Natural killer cell treated with Interleukin-12 subunit alpha and Interleukin-12 subunit beta and Interleukin-15 and Interleukin-18, amount 100 ng/mL, for 72 hours (primary cell): ENCODE measurements around the gene ATP8A2. TPM values are rescaled to one million over a fixed set of nuclear protein-coding genes. Genes with fewer than 3 reads are reported as not detected.
A peak's percentile ranks its signal among the peaks of the same experiment; 100 is the strongest.
"Not testable (repeated sequence)": the region's sequence is repeated elsewhere in the genome, so short reads cannot be mapped to it uniquely, and the experiment has no call there.

ENCODE experiments used
- ATAC-seq, 2 donors: fragments of 150-1000 bp; cut with Tn5 transposase in 1 of 2; sonication (Bioruptor Pico), chemical (Tn5 transposase) in 1 of 2; 2 replicates each; pipeline ENCODE4 v1.10.0; 2021
- DNase-seq: peaks from one replicate; pipeline ENCODE4 v3.0.0; 2022; ENCODE audit warnings: low spot score
- H3K27ac Mint-ChIP-seq, 2 donors: 1 replicate in 1 of 2; 2 replicates in 1 of 2; pipeline ENCODE4 v1.8.0; 2022; ENCODE audit warnings: mixed read lengths in 2 of 2, mild to moderate bottlenecking in 1 of 2, moderate library complexity in 1 of 2
- H3K27me3 Mint-ChIP-seq, 2 donors: 1 replicate in 1 of 2; 2 replicates in 1 of 2; pipeline ENCODE4 v1.8.0; 2022; ENCODE audit warnings: mixed read lengths in 2 of 2
- H3K36me3 Mint-ChIP-seq: one replicate; pipeline ENCODE4 v1.8.0; 2022; ENCODE audit warnings: mixed read lengths
- H3K4me1 Mint-ChIP-seq, 2 donors: 1 replicate in 1 of 2; 2 replicates in 1 of 2; pipeline ENCODE4 v1.8.0; 2022; ENCODE audit warnings: low read depth in 2 of 2, mixed read lengths in 2 of 2, mild to moderate bottlenecking in 1 of 2
- H3K4me3 Mint-ChIP-seq: one replicate; pipeline ENCODE4 v1.8.0; 2022; ENCODE audit warnings: mixed read lengths
- H3K9me3 Mint-ChIP-seq: 2 replicates; pipeline ENCODE4 v1.8.0; 2022; ENCODE audit warnings: mixed read lengths
- total RNA-seq, 2 donors: library from RNA; stranded (reverse); gene quantifications; one replicate each; pipeline ENCODE4 v1.2.3, GENCODE V29; 2022

The ATP8A2 gene
- total RNA-seq, 2 donors from 2014 or later, result 0.10 to 0.14 TPM

DNA sequence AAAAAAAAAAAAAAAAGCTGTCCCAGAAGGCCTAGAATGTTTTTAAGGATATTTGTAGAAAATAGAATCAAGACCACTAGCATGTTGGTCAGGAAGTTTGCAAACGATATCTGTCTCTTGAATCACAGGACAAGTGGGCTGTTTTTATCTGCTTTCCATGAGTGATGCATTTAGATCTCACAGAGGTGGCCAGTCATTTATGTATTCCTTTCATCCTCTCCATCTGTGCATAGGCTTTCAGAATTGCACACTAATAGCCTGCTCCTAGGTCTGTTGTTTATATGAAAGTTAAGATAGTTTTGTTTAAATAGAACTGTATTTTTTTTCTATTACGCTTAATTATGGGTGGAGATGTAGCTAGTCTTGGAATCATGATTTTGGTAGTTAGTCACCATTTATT is 390.5 kb downstream of the ATP8A2 start:
- ATAC-seq (no peak), DNase-seq (no peak)
- Mint-ChIP-seq H3K4me3 (no peak overlapping the region), H3K9me3 (no peaks in the 10 kb centered on the region), H3K27me3 (peaks cover 15 to 23% of the 10 kb centered on the region in 2 donors), H3K36me3 (no peaks in the 10 kb centered on the region), H3K27ac (no peak overlapping the region), H3K4me1 (peaks cover 0 to 9% of the 10 kb centered on the region in 2 donors)

DNA sequence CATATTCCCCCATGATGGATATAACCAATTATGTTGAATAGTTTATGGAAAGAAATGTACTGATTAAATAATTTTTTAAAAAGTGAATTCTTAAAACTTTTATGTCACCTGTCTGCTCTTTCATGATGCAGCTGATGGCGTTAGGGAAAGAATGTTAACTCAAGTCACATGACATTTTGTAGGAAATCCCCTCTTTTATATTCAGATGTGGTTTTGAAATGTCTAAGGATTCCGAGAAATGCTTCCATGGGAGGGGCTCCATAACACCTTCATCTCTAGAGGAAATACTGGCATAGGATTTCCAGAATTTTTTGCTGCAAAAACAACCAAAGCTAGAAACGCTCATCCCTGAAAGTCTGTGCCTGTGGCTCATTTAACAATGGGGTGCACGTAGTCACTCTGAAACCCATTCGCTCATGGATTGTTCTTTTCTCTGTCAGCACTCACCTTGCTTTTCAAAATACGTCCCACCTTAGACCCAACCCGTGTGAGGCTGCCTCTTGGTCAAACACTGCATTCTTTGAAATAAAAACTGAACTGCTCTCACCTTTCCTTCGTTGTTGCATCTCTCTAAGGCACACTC is 391.1 kb downstream of the ATP8A2 start:
- ATAC-seq (no peak), DNase-seq (no peak)
- peaks cover 0 to 8% of the 10 kb centered on the region in 2 donors for H3K4me1 Mint-ChIP-seq
- H3K27me3 Mint-ChIP-seq, result peaks cover 9 to 18% of the 10 kb centered on the region in 2 donors
- no peaks in the 10 kb centered on the region for H3K9me3 Mint-ChIP-seq
- H3K36me3 Mint-ChIP-seq, result no peaks in the 10 kb centered on the region
- H3K4me3 Mint-ChIP-seq, result peak overlapping the region; percentile 35
- no peak overlapping the region for H3K27ac Mint-ChIP-seq

GRCh38 chr13:25764378-25764777 is 392.6 kb downstream of the ATP8A2 start:
- no peak overlapping the region for H3K27ac Mint-ChIP-seq
- H3K36me3 Mint-ChIP-seq, result no peaks in the 10 kb centered on the region
- no peak for DNase-seq
- peaks cover 0 to 8% of the 10 kb centered on the region in 2 donors for H3K4me1 Mint-ChIP-seq
- H3K9me3 Mint-ChIP-seq, result no peaks in the 10 kb centered on the region
- peaks cover 0 to 8% of the 10 kb centered on the region in 2 donors for H3K27me3 Mint-ChIP-seq
- no peak overlapping the region for H3K4me3 Mint-ChIP-seq
- no peak for ATAC-seq

DNA sequence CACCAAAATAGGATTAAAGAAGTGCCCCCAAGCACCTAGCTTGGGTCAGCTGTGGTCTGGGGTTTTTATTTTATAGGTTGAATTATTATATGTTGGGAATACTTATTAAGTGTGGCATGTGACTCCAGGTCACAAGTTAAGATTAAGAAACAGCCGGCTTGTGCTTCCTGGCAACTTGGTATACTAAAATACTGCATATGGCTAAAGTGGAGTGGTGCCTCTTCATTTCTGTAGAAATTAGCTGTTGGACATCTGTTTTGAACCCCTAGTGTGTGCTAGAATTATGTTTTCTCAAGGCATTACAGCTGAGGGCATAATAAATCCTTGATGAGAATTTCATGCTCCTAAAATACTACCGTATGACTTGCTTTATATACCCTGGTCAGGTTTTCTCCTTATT is 393.5 kb downstream of the ATP8A2 start:
- DNase-seq (no peak), ATAC-seq (no peak)
- Mint-ChIP-seq H3K4me3 (no peak overlapping the region), H3K36me3 (no peaks in the 10 kb centered on the region), H3K27me3 (peaks cover 0 to 8% of the 10 kb centered on the region in 2 donors), H3K27ac (no peak overlapping the region), H3K4me1 (peaks cover 0 to 8% of the 10 kb centered on the region in 2 donors), H3K9me3 (no peaks in the 10 kb centered on the region)

- no peak overlapping the region for H3K4me3 Mint-ChIP-seq
- no peaks in the 10 kb centered on the region for H3K36me3 Mint-ChIP-seq
- no peak for ATAC-seq
Measured at GRCh38 chr13:25766576-25766975, 394.8 kb downstream of the ATP8A2 start.

GRCh38 chr13:25766991-25767390 is 395.2 kb downstream of the ATP8A2 start:
- Mint-ChIP-seq H3K27ac (no peak overlapping the region), H3K9me3 (no peaks in the 10 kb centered on the region), H3K4me1 (peaks cover 0 to 8% of the 10 kb centered on the region in 2 donors), H3K4me3 (no peak overlapping the region), H3K27me3 (peaks cover 0 to 5% of the 10 kb centered on the region in 2 donors), H3K36me3 (no peaks in the 10 kb centered on the region)
- ATAC-seq, result no peak
- no peak for DNase-seq

More at GRCh38 chr13:25766576-25766975, 394.8 kb downstream of the ATP8A2 start:
- DNase-seq, result no peak
- Mint-ChIP-seq H3K9me3 (no peaks in the 10 kb centered on the region), H3K4me1 (peaks cover 0 to 8% of the 10 kb centered on the region in 2 donors), H3K27ac (no peak overlapping the region), H3K27me3 (peaks cover 0 to 8% of the 10 kb centered on the region in 2 donors)

GRCh38 chr13:25768376-25768775 is 396.6 kb downstream of the ATP8A2 start:
- ATAC-seq (no peak), DNase-seq (no peak)
- H3K36me3 Mint-ChIP-seq, result no peaks in the 10 kb centered on the region
- peaks cover 0 to 4% of the 10 kb centered on the region in 2 donors for H3K27me3 Mint-ChIP-seq
- no peak overlapping the region for H3K4me3 Mint-ChIP-seq
- H3K27ac Mint-ChIP-seq, result no peak overlapping the region
- peaks cover 0 to 1% of the 10 kb centered on the region in 2 donors for H3K4me1 Mint-ChIP-seq
- H3K9me3 Mint-ChIP-seq, result no peaks in the 10 kb centered on the region

- Mint-ChIP-seq H3K9me3 (no peaks in the 10 kb centered on the region), H3K27me3 (peaks cover 0 to 4% of the 10 kb centered on the region in 2 donors), H3K4me1 (no peaks in the 10 kb centered on the region), H3K27ac (no peak overlapping the region), H3K36me3 (no peaks in the 10 kb centered on the region), H3K4me3 (no peak overlapping the region)
- ATAC-seq (no peak), DNase-seq (no peak)
Measured at GRCh38 chr13:25768838-25769237, 397.1 kb downstream of the ATP8A2 start.

GRCh38 chr13:25770601-25771000 is 398.8 kb downstream of the ATP8A2 start:
- ATAC-seq (no peak), DNase-seq (no peak)
- Mint-ChIP-seq H3K27ac (no peak overlapping the region), H3K27me3 (no peaks in the 10 kb centered on the region), H3K4me3 (no peak overlapping the region), H3K36me3 (no peaks in the 10 kb centered on the region), H3K9me3 (no peaks in the 10 kb centered on the region), H3K4me1 (no peaks in the 10 kb centered on the region)

GRCh38 chr13:25771202-25771601 is 399.4 kb downstream of the ATP8A2 start:
- H3K27me3 Mint-ChIP-seq, result no peaks in the 10 kb centered on the region
- H3K36me3 Mint-ChIP-seq, result no peaks in the 10 kb centered on the region
- no peak overlapping the region for H3K4me3 Mint-ChIP-seq
- DNase-seq (no peak), ATAC-seq (no peak)
- no peaks in the 10 kb centered on the region for H3K9me3 Mint-ChIP-seq
- H3K4me1 Mint-ChIP-seq, result no peaks in the 10 kb centered on the region
- no peak overlapping the region for H3K27ac Mint-ChIP-seq

DNA sequence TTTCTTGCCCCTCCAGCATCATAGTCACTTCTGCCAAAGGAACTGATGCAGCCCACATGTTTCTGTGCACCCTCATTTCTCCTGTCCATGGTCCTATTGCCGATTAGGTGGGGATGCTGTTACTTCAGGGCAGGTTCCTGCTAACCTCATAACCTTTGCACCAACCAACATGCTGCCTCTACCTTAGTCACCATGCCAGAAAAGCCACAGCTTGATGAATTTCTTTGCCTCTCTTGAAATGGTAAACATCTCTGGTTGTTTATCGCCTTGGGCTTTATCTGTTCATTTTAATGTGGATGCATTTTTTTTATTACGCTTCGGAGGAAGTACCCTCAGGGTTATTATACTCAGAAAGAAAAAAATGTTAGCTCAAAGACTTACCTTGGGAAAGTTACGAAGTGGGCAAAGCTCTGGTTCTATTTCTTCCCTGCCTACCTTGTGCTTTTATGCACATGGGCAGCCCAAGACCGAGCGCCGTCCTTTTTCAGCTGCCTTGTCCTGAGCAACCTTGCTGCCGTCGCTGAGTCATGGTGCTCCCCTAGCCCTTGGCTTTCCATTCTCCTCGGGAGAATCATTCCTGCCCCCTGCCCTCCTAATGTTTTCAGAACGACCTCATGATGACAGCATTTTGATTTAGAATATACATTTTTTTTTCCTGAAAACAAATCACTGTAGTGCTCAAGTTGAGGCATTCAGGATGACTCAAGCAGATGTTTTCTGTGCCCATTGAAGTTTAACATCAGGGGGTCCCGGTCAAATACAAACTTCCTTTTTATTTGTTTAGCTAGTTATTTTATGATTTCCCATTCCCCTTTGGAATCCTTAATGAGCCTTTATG is 400.1 kb downstream of the ATP8A2 start:
- Mint-ChIP-seq H3K27me3 (peaks cover 0 to 3% of the 10 kb centered on the region in 2 donors), H3K4me3 (no peak overlapping the region), H3K4me1 (no peaks in the 10 kb centered on the region), H3K36me3 (no peaks in the 10 kb centered on the region), H3K27ac (no peak overlapping the region), H3K9me3 (no peaks in the 10 kb centered on the region)
- DNase-seq (no peak), ATAC-seq (no peak)

DNA sequence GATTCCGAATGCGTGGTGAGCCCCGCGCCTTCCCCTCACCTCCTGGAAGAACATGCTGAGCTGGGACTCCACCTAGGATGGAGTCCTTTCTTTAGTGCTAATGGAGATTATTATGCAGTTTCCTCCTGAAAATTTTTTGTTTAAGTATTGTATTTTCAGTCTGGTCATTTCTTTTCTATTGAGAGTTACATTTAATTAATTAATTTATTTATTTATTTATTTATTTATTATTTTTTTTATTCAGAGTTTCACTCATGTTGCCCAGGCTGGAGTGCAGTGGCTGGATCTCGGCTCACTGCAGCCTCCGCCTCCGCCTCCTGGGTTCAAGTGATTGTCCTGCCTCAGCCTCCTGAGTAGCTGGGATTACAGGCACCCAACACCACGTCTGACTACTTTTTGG is 400.8 kb downstream of the ATP8A2 start:
- DNase-seq, H3K4me1 Mint-ChIP-seq, H3K9me3 Mint-ChIP-seq, H3K27me3 Mint-ChIP-seq, H3K27ac Mint-ChIP-seq, H3K36me3 Mint-ChIP-seq, ATAC-seq, H3K4me3 Mint-ChIP-seq: not testable (repeated sequence)

- not testable (repeated sequence) for DNase-seq, ATAC-seq, H3K4me3 Mint-ChIP-seq, H3K27ac Mint-ChIP-seq, H3K4me1 Mint-ChIP-seq, H3K36me3 Mint-ChIP-seq, H3K9me3 Mint-ChIP-seq, H3K27me3 Mint-ChIP-seq
Measured at GRCh38 chr13:25774056-25774455, 402.3 kb downstream of the ATP8A2 start.

GRCh38 chr13:25775275-25775674 is 403.5 kb downstream of the ATP8A2 start:
- DNase-seq (no peak), ATAC-seq (no peak)
- Mint-ChIP-seq H3K4me1 (peaks cover 0 to 4% of the 10 kb centered on the region in 2 donors), H3K36me3 (no peaks in the 10 kb centered on the region), H3K9me3 (no peaks in the 10 kb centered on the region), H3K4me3 (no peak overlapping the region), H3K27me3 (peaks cover 6 to 7% of the 10 kb centered on the region in 2 donors), H3K27ac (no peak overlapping the region)
